ENCODE results near the gene CPA1.

The CPA1 gene

DNA sequence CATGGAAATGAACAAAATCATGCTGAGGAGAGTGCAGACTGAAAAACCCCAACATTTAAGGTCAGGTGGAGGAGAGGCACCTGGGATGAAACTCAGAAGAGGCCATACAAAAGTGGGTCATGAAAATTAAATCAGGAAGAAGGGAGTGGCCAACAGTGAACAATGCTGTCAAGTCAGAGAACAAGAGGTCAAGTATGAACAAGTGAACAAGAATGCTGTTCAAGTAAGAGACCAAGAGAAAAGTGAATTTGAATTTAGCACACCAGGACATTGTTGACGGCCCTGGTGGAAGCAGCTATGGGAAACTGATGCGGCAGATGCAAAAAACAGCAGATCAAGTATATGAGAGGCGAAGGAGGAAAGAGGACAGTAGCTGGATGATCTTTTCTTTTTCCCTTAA is 52.6 kb downstream of the CPA1 start:
- no peak for DNase-seq

- no peak for DNase-seq
Measured at GRCh38 chr7:130433301-130433700, 53.0 kb downstream of the CPA1 start.

- DNase-seq = no peak
Measured at GRCh38 chr7:130435311-130435854, 55.1 kb downstream of the CPA1 start.

- DNase-seq = no peak
Measured at GRCh38 chr7:130436253-130436652, 56.0 kb downstream of the CPA1 start.
